Measurements from ENCODE around the gene METTL26.

Gene METTL26

GRCh38 chr16:658679-659571 lies 22.8 kb upstream of the METTL26 start:
- no peak for DNase-seq (ENCODE audit: low spot score)

GRCh38 chr16:657487-657886 lies 21.4 kb upstream of the METTL26 start:
- no peak for DNase-seq (ENCODE audit: low spot score)

- DNase-seq (ENCODE audit: low spot score): no peak
Observed at GRCh38 chr16:654034-654433, 17.9 kb upstream of the METTL26 start.

- DNase-seq (ENCODE audit: low spot score): no peak
Observed at GRCh38 chr16:652454-653305, 16.6 kb upstream of the METTL26 start.

- DNase-seq (ENCODE audit: low spot score): no peak
Observed at GRCh38 chr16:651844-652243, 15.7 kb upstream of the METTL26 start.

- no peak for DNase-seq (ENCODE audit: low spot score)
Observed at GRCh38 chr16:649631-650030, 13.5 kb upstream of the METTL26 start.

GRCh38 chr16:648781-649589 lies 12.9 kb upstream of the METTL26 start, which contains the start of gene WDR90:
WDR90 (plus strand) TSS chr16:649365; CDS start chr16:649417, 52 bp downstream.
- DNase-seq (ENCODE audit: low spot score): peak; percentile 87

- DNase-seq (ENCODE audit: low spot score): no peak
Observed at GRCh38 chr16:648071-648780, 12.1 kb upstream of the METTL26 start.

- no peak for DNase-seq (ENCODE audit: low spot score)
Observed at GRCh38 chr16:647173-647902, 11.2 kb upstream of the METTL26 start.

GRCh38 chr16:646679-647172 lies 10.6 kb upstream of the METTL26 start:
- DNase-seq (ENCODE audit: low spot score): no peak

GRCh38 chr16:645852-646678 lies 10.0 kb upstream of the METTL26 start:
- DNase-seq (ENCODE audit: low spot score): no peak

- no peak for DNase-seq (ENCODE audit: low spot score)
Observed at GRCh38 chr16:644556-644955, 8.5 kb upstream of the METTL26 start.

- no peak for DNase-seq (ENCODE audit: low spot score)
Observed at GRCh38 chr16:643050-643368, 6.9 kb upstream of the METTL26 start.

GRCh38 chr16:642189-643049 lies 6.3 kb upstream of the METTL26 start:
- DNase-seq (ENCODE audit: low spot score): peak; percentile 53

- peak; percentile 50 for DNase-seq (ENCODE audit: low spot score)
Observed at GRCh38 chr16:641326-642188, 5.5 kb upstream of the METTL26 start, which contains the start of gene MCRIP2. MCRIP2 (plus strand) TSS chr16:641828; CDS start chr16:641992, 164 bp downstream.

- DNase-seq (ENCODE audit: low spot score): no peak
Observed at GRCh38 chr16:640614-641013, 4.5 kb upstream of the METTL26 start.

- DNase-seq (ENCODE audit: low spot score): no peak
Observed at GRCh38 chr16:638836-639235, 2.7 kb upstream of the METTL26 start.

All from pons (tissue), 1 donor.